BJ (cell line): ENCODE results near the gene WDR33. TPM values are rescaled to one million over a fixed set of nuclear protein-coding genes. Genes with fewer than 3 reads are reported as not detected.
A peak's percentile ranks its signal among the peaks of the same experiment; 100 is the strongest.

ENCODE experiments used
- CTCF ChIA-PET: fragments of 350-600 bp; formaldehyde crosslinking; extraction: SDS; loops from one replicate; lab custom pipeline; 2021; ENCODE audit warnings: antibody characterized with exemption, inconsistent platforms; lab: Yijun Ruan, JAX
- POLR2A ChIA-PET: fragments of 300-600 bp; sonication (Branson Sonifier 250); formaldehyde crosslinking; extraction: SDS; loops from one replicate; lab custom pipeline; 2021; ENCODE audit warnings: antibody characterized with exemption; lab: Charles Lee
- DNase-seq: peaks from one replicate; pipeline ENCODE4 v3.0.0-alpha.2; 2011; ENCODE audit warnings: low read depth
- H3K27me3 ChIP-seq: 2 replicates; pipeline ENCODE4 v1.6.0; 2011; ENCODE audit warnings: low read length; ENCODE audit not compliant: control insufficient read depth, insufficient read depth
- H3K36me3 ChIP-seq: 2 replicates; pipeline ENCODE4 v1.5.1; 2011; ENCODE audit warnings: low read length; ENCODE audit not compliant: control insufficient read depth, insufficient read depth
- H3K4me3 ChIP-seq: 2 replicates; pipeline ENCODE4 v1.5.1; 2011; ENCODE audit warnings: low read depth, mild to moderate bottlenecking, control low read depth, low read length
- CTCF ChIP-seq: IDR thresholded peaks from 2 replicates; pipeline ENCODE4 v1.5.1; 2011; ENCODE audit warnings: low read depth, mild to moderate bottlenecking, control low read depth, inconsistent platforms, low read length, moderate library complexity; ENCODE audit not compliant: insufficient read depth
- polyA plus RNA-seq: library from polyadenylated mRNA; depleted of rRNA; stranded (reverse); fragments of >200 nt; gene quantifications from 2 replicates; pipeline ENCODE4 v1.2.3, GENCODE V29; 2011

The WDR33 gene
- polyA plus RNA-seq, 1 experiment: 14.8 TPM

GRCh38 chr2:127733816-127734537 is 77.0 kb downstream of the WDR33 start:
- CTCF ChIA-PET: interaction anchor here (1.3 kb wide), 1 partner anchor 14 kb away, joined by 3 read pairs; no protein-coding TSS in a partner anchor
- POLR2A ChIA-PET: no interaction called here
- DNase-seq: peak; percentile 23
- TF ChIP-seq CTCF: no peak
- Histone ChIP-seq H3K4me3 (no peak overlapping the region; the same call in 1 of the 2 replicates), H3K27me3 (no peaks in the 10 kb centered on the region), H3K36me3 (no peaks in the 10 kb centered on the region)

GRCh38 chr2:127733113-127733815 is 77.7 kb downstream of the WDR33 start:
- no peaks in the 10 kb centered on the region for H3K27me3 ChIP-seq

GRCh38 chr2:127726158-127726880 is 84.7 kb downstream of the WDR33 start:
- ChIA-PET POLR2A (no interaction called here), CTCF (no interaction called here)
- Histone ChIP-seq H3K27me3 (no peaks in the 10 kb centered on the region), H3K36me3 (0 out of 2 replicates have a peak, but pooled peaks cover 1% of the 10 kb centered on the region), H3K4me3 (no peak overlapping the region)
- DNase-seq: no peak
- TF ChIP-seq CTCF: no peak

More at GRCh38 chr2:127733113-127733815, 77.7 kb downstream of the WDR33 start:
- no peak for DNase-seq
- Histone ChIP-seq H3K36me3 (no peaks in the 10 kb centered on the region), H3K4me3 (no peak overlapping the region)
- ChIA-PET POLR2A (no interaction called here), CTCF (no interaction called here)
- no peak for TF ChIP-seq CTCF

- H3K36me3 ChIP-seq: peaks cover 10% of the 10 kb centered on the region
- POLR2A ChIA-PET: no interaction called here
- no peak for TF ChIP-seq CTCF
These were observed 88.2 kb downstream of the WDR33 start for GRCh38 chr2:127722807-127723206.

GRCh38 chr2:127721978-127722355 is 89.0 kb downstream of the WDR33 start:
- H3K36me3 ChIP-seq: peaks cover 10% of the 10 kb centered on the region
- no peak for DNase-seq
- POLR2A ChIA-PET: no interaction called here
- CTCF ChIA-PET: no interaction called here
- no peak for TF ChIP-seq CTCF
- H3K27me3 ChIP-seq: no peaks in the 10 kb centered on the region
- H3K4me3 ChIP-seq: no peak overlapping the region

More at GRCh38 chr2:127722807-127723206, 88.2 kb downstream of the WDR33 start:
- H3K27me3 ChIP-seq: no peaks in the 10 kb centered on the region
- H3K4me3 ChIP-seq: no peak overlapping the region
- CTCF ChIA-PET: no interaction called here
- no peak for DNase-seq
